ENCODE data around the gene PIGC. TPM values are rescaled to one million over a fixed set of nuclear protein-coding genes. Genes with fewer than 3 reads are reported as not detected.
A peak's percentile ranks its signal among the peaks of the same experiment; 100 is the strongest.

Gene PIGC
- total RNA-seq, 1 donor from 2014 or later = 23.3 TPM

- Mint-ChIP-seq H3K27me3 (ENCODE audit: insufficient read depth) (peaks cover 20% of the 10 kb centered on the region), H3K27ac (no peak overlapping the region), H3K4me1 (ENCODE audit: low read depth) (peaks cover 10% of the 10 kb centered on the region), H3K36me3 (ENCODE audit: low read depth) (peaks cover 2% of the 10 kb centered on the region), H3K9me3 (no peaks in the 10 kb centered on the region), H3K4me3 (no peak overlapping the region)
- intact Hi-C loops (cut with micrococcal nuclease) = no loop called here
- DNase-seq (ENCODE audit: low spot score) = no peak
Measured at GRCh38 chr1:172457479-172458130, 13.7 kb upstream of the PIGC start.

DNA sequence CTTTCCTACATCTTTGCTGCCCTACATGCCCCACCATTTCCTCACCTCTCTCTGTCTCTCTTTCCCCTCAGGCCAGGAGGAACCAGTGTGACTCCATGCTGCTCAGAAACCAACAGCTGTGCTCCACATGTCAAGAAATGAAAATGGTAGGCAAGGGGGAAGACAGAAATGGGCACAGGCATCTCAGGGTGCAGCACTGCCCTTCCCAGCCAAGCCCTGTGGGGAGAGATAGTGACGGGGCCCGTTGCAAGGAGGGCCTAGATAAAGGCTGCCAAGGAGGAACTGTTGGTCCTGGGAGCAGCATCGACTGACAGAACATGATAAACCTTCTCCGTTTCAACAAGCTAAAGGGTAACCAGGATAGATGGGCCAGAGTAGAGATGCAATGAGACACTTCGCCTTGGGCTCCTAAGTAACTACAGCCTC is 12.5 kb upstream of the PIGC start:
- Mint-ChIP-seq H3K9me3 (no peaks in the 10 kb centered on the region), H3K36me3 (ENCODE audit: low read depth) (peaks cover 3% of the 10 kb centered on the region), H3K4me3 (no peak overlapping the region), H3K27me3 (ENCODE audit: insufficient read depth) (peaks cover 20% of the 10 kb centered on the region), H3K27ac (no peak overlapping the region), H3K4me1 (ENCODE audit: low read depth) (peaks cover 16% of the 10 kb centered on the region)
- intact Hi-C loops (cut with micrococcal nuclease) = no loop called here
- no peak for DNase-seq (ENCODE audit: low spot score)

DNA sequence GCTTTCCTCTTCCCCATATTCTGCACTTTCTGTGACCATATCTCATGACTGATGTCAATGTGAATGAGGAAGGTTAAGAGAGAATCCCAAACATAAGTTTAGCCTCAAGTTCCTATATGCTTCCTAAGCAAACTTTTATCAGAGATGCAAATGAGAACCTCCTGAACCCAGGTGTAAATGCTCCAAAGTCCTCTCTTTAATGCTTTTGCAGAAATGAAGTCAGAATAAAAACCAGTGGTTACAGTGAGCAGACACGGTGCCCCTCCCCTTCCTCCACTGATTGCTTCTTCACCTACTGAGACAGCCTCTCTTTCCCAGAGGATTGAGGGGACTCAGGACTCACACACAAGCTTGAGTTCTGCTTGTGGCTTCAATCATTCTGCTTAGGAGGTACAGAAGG is 11.6 kb upstream of the PIGC start:
- H3K27ac Mint-ChIP-seq = no peak overlapping the region
- no peak for DNase-seq (ENCODE audit: low spot score)
- intact Hi-C loops (cut with micrococcal nuclease) = no loop called here
- no peak overlapping the region for H3K4me3 Mint-ChIP-seq
- H3K9me3 Mint-ChIP-seq = no peaks in the 10 kb centered on the region
- peaks cover 25% of the 10 kb centered on the region for H3K4me1 Mint-ChIP-seq (ENCODE audit: low read depth)
- peaks cover 3% of the 10 kb centered on the region for H3K36me3 Mint-ChIP-seq (ENCODE audit: low read depth)
- peaks cover 12% of the 10 kb centered on the region for H3K27me3 Mint-ChIP-seq (ENCODE audit: insufficient read depth)

GRCh38 chr1:172453607-172454006 is 9.7 kb upstream of the PIGC start:
- no peak overlapping the region for H3K4me3 Mint-ChIP-seq
- no peaks in the 10 kb centered on the region for H3K9me3 Mint-ChIP-seq
- DNase-seq (ENCODE audit: low spot score) = no peak
- peaks cover 3% of the 10 kb centered on the region for H3K36me3 Mint-ChIP-seq (ENCODE audit: low read depth)
- peaks cover 7% of the 10 kb centered on the region for H3K27me3 Mint-ChIP-seq (ENCODE audit: insufficient read depth)
- intact Hi-C loops (cut with micrococcal nuclease) = loop anchor here (5.0 kb wide), 3 partner anchors 134 to 444 kb away; no protein-coding TSS in a partner anchor
- peaks cover 40% of the 10 kb centered on the region for H3K4me1 Mint-ChIP-seq (ENCODE audit: low read depth)
- no peak overlapping the region for H3K27ac Mint-ChIP-seq

- Mint-ChIP-seq H3K27me3 (ENCODE audit: insufficient read depth) (peaks cover 6% of the 10 kb centered on the region), H3K36me3 (ENCODE audit: low read depth) (peaks cover 3% of the 10 kb centered on the region), H3K4me3 (no peak overlapping the region), H3K4me1 (ENCODE audit: low read depth) (peaks cover 40% of the 10 kb centered on the region), H3K27ac (no peak overlapping the region), H3K9me3 (no peaks in the 10 kb centered on the region)
- intact Hi-C loops (cut with micrococcal nuclease) = loop anchor here (5.0 kb wide), 3 partner anchors 134 to 444 kb away; no protein-coding TSS in a partner anchor
- no peak for DNase-seq (ENCODE audit: low spot score)
Measured at GRCh38 chr1:172453153-172453545, 9.3 kb upstream of the PIGC start.

GRCh38 chr1:172452536-172453152 is 8.8 kb upstream of the PIGC start:
- intact Hi-C loops (cut with micrococcal nuclease) = loop anchor here (5.0 kb wide), 3 partner anchors 135 to 445 kb away; no protein-coding TSS in a partner anchor

GRCh38 chr1:172451002-172451443 is 7.2 kb upstream of the PIGC start:
- intact Hi-C loops (cut with micrococcal nuclease) = loop anchor here (1.0 to 5.0 kb wide), 9 partner anchors 113 to 756 kb away; partner anchors contain the start of gene TNFSF4
- no peaks in the 10 kb centered on the region for H3K9me3 Mint-ChIP-seq
- peak overlapping the region; percentile 15 for H3K4me3 Mint-ChIP-seq
- H3K27ac Mint-ChIP-seq = peak overlapping the region; percentile 81
- H3K4me1 Mint-ChIP-seq (ENCODE audit: low read depth) = peaks cover 40% of the 10 kb centered on the region
- no peak for DNase-seq (ENCODE audit: low spot score)
- H3K36me3 Mint-ChIP-seq (ENCODE audit: low read depth) = peaks cover 2% of the 10 kb centered on the region
- peaks cover 2% of the 10 kb centered on the region for H3K27me3 Mint-ChIP-seq (ENCODE audit: insufficient read depth)

More at GRCh38 chr1:172452536-172453152, 8.8 kb upstream of the PIGC start:
- peaks cover 3% of the 10 kb centered on the region for H3K36me3 Mint-ChIP-seq (ENCODE audit: low read depth)
- H3K9me3 Mint-ChIP-seq = no peaks in the 10 kb centered on the region
- H3K4me3 Mint-ChIP-seq = no peak overlapping the region
- peaks cover 2% of the 10 kb centered on the region for H3K27me3 Mint-ChIP-seq (ENCODE audit: insufficient read depth)
- no peak overlapping the region for H3K27ac Mint-ChIP-seq
- no peak for DNase-seq (ENCODE audit: low spot score)
- H3K4me1 Mint-ChIP-seq (ENCODE audit: low read depth) = peaks cover 40% of the 10 kb centered on the region

- Mint-ChIP-seq H3K4me3 (peak overlapping the region; percentile 43), H3K36me3 (ENCODE audit: low read depth) (peaks cover 2% of the 10 kb centered on the region)
- intact Hi-C loops (cut with micrococcal nuclease) = loop anchor here (1.0 to 5.0 kb wide), 7 partner anchors 82 to 756 kb away; partner anchors contain the start of gene TNFSF4
Measured at GRCh38 chr1:172450524-172450885, 6.6 kb upstream of the PIGC start.

DNA sequence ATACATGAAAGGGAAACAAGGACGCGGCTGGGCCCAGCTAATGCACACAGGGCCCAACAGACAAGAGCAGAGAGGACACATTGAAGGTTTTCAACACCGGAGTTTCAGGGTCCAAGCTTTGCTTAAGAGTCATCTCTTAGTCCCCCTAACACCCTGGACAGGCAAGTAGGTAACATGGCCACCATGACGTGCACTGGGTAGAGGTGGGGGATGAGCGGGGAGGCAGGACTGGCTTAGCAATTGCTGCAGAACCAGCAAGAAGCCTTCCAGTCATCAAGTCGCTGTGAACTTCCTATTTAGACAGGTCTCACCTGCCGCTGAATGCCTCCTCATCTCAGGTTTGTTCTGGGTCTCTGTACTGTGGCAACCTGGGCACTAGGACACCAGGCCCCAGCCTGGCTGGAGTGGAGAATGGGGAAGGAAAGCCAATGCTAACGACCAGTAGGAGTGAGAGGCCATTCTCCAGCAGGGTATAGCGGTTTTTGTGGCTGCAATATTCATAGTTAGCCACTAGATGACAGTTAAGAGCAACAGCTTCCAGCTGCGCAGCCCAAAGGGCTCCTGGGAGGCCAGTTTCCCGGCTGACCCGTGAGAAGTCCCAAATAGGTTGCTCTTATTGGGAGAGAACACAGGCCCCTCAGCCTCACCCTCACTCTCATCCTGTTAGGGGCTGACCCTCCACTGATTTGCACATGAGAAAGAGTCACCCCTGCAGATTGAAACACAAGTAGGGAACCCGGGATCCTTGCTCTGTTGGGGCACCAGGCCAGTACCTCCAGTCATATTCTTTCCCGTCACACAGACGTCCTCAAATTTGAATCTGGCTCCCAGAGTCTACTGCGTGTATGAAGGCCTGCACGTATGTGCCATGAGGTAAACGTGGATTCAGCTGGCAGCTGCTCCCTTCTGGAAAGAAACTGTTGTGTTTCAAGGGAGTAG is 6.0 kb upstream of the PIGC start:
- peak; percentile 30 for DNase-seq (ENCODE audit: low spot score)
- Mint-ChIP-seq H3K4me3 (peak overlapping the region; percentile 43), H3K27ac (no peak overlapping the region), H3K4me1 (ENCODE audit: low read depth) (peaks cover 40% of the 10 kb centered on the region), H3K36me3 (ENCODE audit: low read depth) (peaks cover 2% of the 10 kb centered on the region), H3K27me3 (ENCODE audit: insufficient read depth) (peaks cover 2% of the 10 kb centered on the region), H3K9me3 (no peaks in the 10 kb centered on the region)
- intact Hi-C loops (cut with micrococcal nuclease) = loop anchor here (1.0 to 10.0 kb wide), 8 partner anchors 82 to 965 kb away; partner anchors contain the start of genes PRRC2C and TNFSF4

More at GRCh38 chr1:172450524-172450885, 6.6 kb upstream of the PIGC start:
- DNase-seq (ENCODE audit: low spot score) = no peak
- H3K9me3 Mint-ChIP-seq = no peaks in the 10 kb centered on the region
- peaks cover 2% of the 10 kb centered on the region for H3K27me3 Mint-ChIP-seq (ENCODE audit: insufficient read depth)
- H3K27ac Mint-ChIP-seq = peak overlapping the region; percentile 81
- peaks cover 40% of the 10 kb centered on the region for H3K4me1 Mint-ChIP-seq (ENCODE audit: low read depth)

- intact Hi-C loops (cut with micrococcal nuclease) = loop anchor here (10.0 kb wide), 1 partner anchor 964 kb away; the partner anchor contains the start of gene PRRC2C
- peaks cover 2% of the 10 kb centered on the region for H3K27me3 Mint-ChIP-seq (ENCODE audit: insufficient read depth)
- no peak for DNase-seq (ENCODE audit: low spot score)
- peak overlapping the region; percentile 9 for H3K27ac Mint-ChIP-seq
- peaks cover 2% of the 10 kb centered on the region for H3K36me3 Mint-ChIP-seq (ENCODE audit: low read depth)
- no peaks in the 10 kb centered on the region for H3K9me3 Mint-ChIP-seq
- H3K4me3 Mint-ChIP-seq = no peak overlapping the region
- H3K4me1 Mint-ChIP-seq (ENCODE audit: low read depth) = peaks cover 43% of the 10 kb centered on the region
Measured at GRCh38 chr1:172448995-172449584, 5.2 kb upstream of the PIGC start.

DNA sequence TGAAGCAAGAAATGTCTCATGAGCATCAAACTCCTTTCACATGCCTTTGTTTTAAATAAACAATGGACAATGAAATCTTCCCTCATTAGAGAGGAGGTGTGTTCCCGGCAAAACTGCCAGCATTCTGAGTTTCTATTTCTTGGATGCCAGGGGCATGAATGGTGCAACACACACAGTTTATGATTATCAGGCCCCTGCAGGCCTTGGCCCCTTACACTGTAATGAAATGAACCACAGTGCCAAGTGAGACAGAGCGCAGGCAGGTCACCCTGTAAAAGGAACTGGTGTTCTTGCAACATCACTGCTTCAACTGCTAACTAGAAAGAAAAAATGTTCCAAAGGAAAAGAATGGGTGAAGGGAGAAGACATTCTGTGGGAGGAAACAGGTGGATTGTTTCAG is 3.8 kb upstream of the PIGC start:
- Mint-ChIP-seq H3K9me3 (no peaks in the 10 kb centered on the region), H3K27me3 (ENCODE audit: insufficient read depth) (no peaks in the 10 kb centered on the region), H3K27ac (no peak overlapping the region), H3K4me1 (ENCODE audit: low read depth) (peaks cover 45% of the 10 kb centered on the region), H3K36me3 (ENCODE audit: low read depth) (peaks cover 2% of the 10 kb centered on the region), H3K4me3 (no peak overlapping the region)
- DNase-seq (ENCODE audit: low spot score) = no peak
- intact Hi-C loops (cut with micrococcal nuclease) = loop anchor here (10.0 kb wide), 1 partner anchor 963 kb away; the partner anchor contains the start of gene PRRC2C

GRCh38 chr1:172446547-172446946 is 2.7 kb upstream of the PIGC start:
- Mint-ChIP-seq H3K36me3 (ENCODE audit: low read depth) (peaks cover 9% of the 10 kb centered on the region), H3K4me1 (ENCODE audit: low read depth) (peaks cover 50% of the 10 kb centered on the region), H3K27ac (no peak overlapping the region), H3K27me3 (ENCODE audit: insufficient read depth) (no peaks in the 10 kb centered on the region), H3K9me3 (no peaks in the 10 kb centered on the region), H3K4me3 (no peak overlapping the region)
- DNase-seq (ENCODE audit: low spot score) = no peak
- intact Hi-C loops (cut with micrococcal nuclease) = loop anchor here (10.0 kb wide), 1 partner anchor 962 kb away; the partner anchor contains the start of gene PRRC2C

Data from activated T-helper 1 cell treated with anti-CD3 and anti-CD28 coated beads, Interleukin-12 subunit alpha, Interleukin-12 subunit beta, Interleukin-2, Interleukin-4 antibody, amounts not matched to agents 30 ng/mL and 10 ng/mL and 1 ng/mL, durations not matched to agents 14 hours and 24 hours and 36 hours (primary cell).